Measurements from ENCODE around the gene CEP19.

CEP19 gene

DNA sequence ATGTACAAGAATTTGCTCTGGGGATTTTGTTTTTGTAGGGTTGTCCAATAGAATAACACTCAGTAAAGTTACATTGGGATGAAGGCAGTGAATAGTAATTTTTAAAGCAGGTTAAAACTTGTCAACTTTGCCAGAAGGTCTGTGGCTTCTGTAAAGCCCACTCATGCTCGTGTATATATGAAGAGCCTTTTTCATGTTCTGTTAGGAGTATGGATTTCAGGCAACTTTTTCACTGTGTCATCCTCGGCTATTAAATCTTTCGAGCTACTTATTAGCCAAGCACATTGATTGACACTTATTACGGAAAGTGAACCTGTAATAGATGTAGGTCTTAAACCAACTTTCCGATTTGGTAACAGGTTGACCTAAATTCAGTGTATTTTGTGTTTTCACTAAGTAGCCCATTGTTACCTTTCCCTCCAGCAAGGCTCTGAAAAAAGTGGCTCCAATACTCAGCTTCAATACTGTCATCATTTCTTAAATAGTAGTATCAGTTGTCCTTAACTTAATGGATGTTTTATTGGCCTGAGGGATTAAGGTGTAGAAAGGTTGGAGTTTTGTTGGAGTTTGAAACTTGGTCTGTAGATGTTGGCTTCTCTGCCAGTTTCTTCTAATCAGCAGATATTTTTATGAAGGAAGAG, 29.3 kb upstream of the CEP19 start:
- H3K36me3 ChIP-seq (ENCODE audit: insufficient read depth, low read length) = no peaks in the 10 kb centered on the region
- H3K9me2 ChIP-seq (replicated peaks; ENCODE audit: low read depth, low read length) = no peaks in the 10 kb centered on the region
- peaks cover 41% of the 10 kb centered on the region for H3K4me1 ChIP-seq (ENCODE audit: insufficient read depth, low read length, poor library complexity, severe bottlenecking)

GRCh38 chr3:196740481-196741248, 28.6 kb upstream of the CEP19 start:
- Histone ChIP-seq H3K4me1 (ENCODE audit: insufficient read depth, low read length, poor library complexity, severe bottlenecking) (peaks cover 36% of the 10 kb centered on the region), H3K9ac (ENCODE audit: low read depth, low read length, poor library complexity, severe bottlenecking) (peak overlapping the region; percentile 96), H3K9me3 (ENCODE audit: insufficient read depth, low read depth, low read length) (no peaks in the 10 kb centered on the region), H3K79me2 (ENCODE audit: insufficient read depth, low read length) (peaks cover 58% of the 10 kb centered on the region), H2AFZ (ENCODE audit: low read length) (peak overlapping the region; percentile 87), H3K9me2 (replicated peaks; ENCODE audit: low read depth, low read length) (no peaks in the 10 kb centered on the region), H4K20me1 (ENCODE audit: insufficient read depth, low read length, poor library complexity, severe bottlenecking) (peaks cover 52% of the 10 kb centered on the region), H3K36me3 (ENCODE audit: insufficient read depth, low read length) (no peaks in the 10 kb centered on the region), H3F3A (ENCODE audit: low read depth) (peaks cover 2% of the 10 kb centered on the region; the same call in 1 of the 2 replicates), H3K27me3 (ENCODE audit: insufficient read depth, low read length, poor library complexity, severe bottlenecking) (no peaks in the 10 kb centered on the region), H3K4me3 (ENCODE audit: low read length, poor library complexity, severe bottlenecking) (peak overlapping the region; percentile 85), H3K4me2 (ENCODE audit: low read depth, low read length, poor library complexity, severe bottlenecking) (peak overlapping the region; percentile 89)
- no peak for TF ChIP-seq EZH2phosphoT487 (IDR thresholded peaks at IDR 0.05; ENCODE audit: borderline replicate concordance)

More for the DNA sequence above, 29.3 kb upstream of the CEP19 start:
- peaks cover 58% of the 10 kb centered on the region for H4K20me1 ChIP-seq (ENCODE audit: insufficient read depth, low read length, poor library complexity, severe bottlenecking)
- no peak for TF ChIP-seq EZH2phosphoT487 (IDR thresholded peaks at IDR 0.05; ENCODE audit: borderline replicate concordance)
- TF ChIP-seq, protein P1, sequence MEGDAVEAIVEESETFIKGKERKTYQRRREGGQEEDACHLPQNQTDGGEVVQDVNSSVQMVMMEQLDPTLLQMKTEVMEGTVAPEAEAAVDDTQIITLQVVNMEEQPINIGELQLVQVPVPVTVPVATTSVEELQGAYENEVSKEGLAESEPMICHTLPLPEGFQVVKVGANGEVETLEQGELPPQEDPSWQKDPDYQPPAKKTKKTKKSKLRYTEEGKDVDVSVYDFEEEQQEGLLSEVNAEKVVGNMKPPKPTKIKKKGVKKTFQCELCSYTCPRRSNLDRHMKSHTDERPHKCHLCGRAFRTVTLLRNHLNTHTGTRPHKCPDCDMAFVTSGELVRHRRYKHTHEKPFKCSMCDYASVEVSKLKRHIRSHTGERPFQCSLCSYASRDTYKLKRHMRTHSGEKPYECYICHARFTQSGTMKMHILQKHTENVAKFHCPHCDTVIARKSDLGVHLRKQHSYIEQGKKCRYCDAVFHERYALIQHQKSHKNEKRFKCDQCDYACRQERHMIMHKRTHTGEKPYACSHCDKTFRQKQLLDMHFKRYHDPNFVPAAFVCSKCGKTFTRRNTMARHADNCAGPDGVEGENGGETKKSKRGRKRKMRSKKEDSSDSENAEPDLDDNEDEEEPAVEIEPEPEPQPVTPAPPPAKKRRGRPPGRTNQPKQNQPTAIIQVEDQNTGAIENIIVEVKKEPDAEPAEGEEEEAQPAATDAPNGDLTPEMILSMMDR (conservative IDR thresholded peaks at IDR 0.05; ENCODE audit: low read length) = no peak
- peaks cover 65% of the 10 kb centered on the region for H3K79me2 ChIP-seq (ENCODE audit: insufficient read depth, low read length)
- no peak overlapping the region for H2AFZ ChIP-seq (ENCODE audit: low read length)
- no peaks in the 10 kb centered on the region for H3K9me3 ChIP-seq (ENCODE audit: insufficient read depth, low read depth, low read length)
- H3K27me3 ChIP-seq (ENCODE audit: insufficient read depth, low read length, poor library complexity, severe bottlenecking) = no peaks in the 10 kb centered on the region
- peak overlapping the region; percentile 96 for H3K9ac ChIP-seq (ENCODE audit: low read depth, low read length, poor library complexity, severe bottlenecking)
- peak overlapping the region; percentile 89 for H3K4me2 ChIP-seq (ENCODE audit: low read depth, low read length, poor library complexity, severe bottlenecking)
- peaks cover 2% of the 10 kb centered on the region; the same call in 1 of the 2 replicates for H3F3A ChIP-seq (ENCODE audit: low read depth)
- peak overlapping the region; percentile 85 for H3K4me3 ChIP-seq (ENCODE audit: low read length, poor library complexity, severe bottlenecking)

DNA sequence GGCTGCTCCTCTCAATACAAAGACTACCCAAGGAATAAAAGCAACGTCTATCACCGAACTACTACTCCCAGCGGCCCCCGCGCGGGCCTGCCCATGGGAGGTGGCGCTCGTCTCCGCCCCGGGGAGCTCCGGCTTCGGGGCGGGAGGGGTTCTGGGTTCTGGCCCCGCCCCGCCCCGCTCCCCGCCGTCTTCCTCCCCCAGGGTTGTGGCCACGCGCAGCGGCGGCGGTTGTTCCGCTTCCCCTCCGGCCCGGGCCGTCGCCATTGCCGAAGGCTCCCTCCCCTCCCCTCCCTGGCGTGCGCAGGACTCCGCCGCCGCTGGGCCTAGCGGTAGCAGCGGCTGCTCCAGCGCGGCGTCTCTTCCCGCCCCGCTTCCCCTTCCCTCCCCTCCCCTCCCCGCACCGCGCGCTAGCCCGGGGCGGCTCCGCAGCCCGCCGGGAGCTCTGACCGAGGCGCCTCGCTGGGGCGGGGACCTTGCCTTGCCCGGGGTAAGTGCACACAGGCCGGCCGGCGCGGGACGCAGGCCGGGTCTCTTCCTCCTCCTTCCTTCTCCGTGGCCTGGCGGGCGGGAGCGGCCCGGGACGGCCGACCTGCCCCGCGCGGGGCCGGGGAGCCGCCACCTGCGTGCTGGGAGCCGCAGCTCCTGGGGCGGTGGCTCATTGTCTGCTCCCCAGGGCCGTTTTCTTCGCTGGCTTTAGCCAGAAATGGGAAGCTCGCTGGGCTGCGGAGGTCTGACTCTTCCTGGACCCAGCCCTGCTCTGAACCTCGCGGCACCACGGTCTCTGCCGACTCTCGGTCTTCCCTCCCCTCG, 27.8 kb upstream of the CEP19 start, which contains the start of gene PAK2:
Gene PAK2 (plus strand): TSS at position 187 of the 810 bp plus-strand sequence. CDS start 42,790 bp downstream, outside the sequence.
- Histone ChIP-seq H3K9me3 (ENCODE audit: insufficient read depth, low read depth, low read length) (no peaks in the 10 kb centered on the region), H3K36me3 (ENCODE audit: insufficient read depth, low read length) (no peaks in the 10 kb centered on the region), H3K9me2 (replicated peaks; ENCODE audit: low read depth, low read length) (no peaks in the 10 kb centered on the region), H3K79me2 (ENCODE audit: insufficient read depth, low read length) (peaks cover 50% of the 10 kb centered on the region), H4K20me1 (ENCODE audit: insufficient read depth, low read length, poor library complexity, severe bottlenecking) (peaks cover 44% of the 10 kb centered on the region), H3K4me1 (ENCODE audit: insufficient read depth, low read length, poor library complexity, severe bottlenecking) (peaks cover 35% of the 10 kb centered on the region), H3F3A (ENCODE audit: low read depth) (peaks cover 2% of the 10 kb centered on the region; the same call in 1 of the 2 replicates), H2AFZ (ENCODE audit: low read length) (peak within 1 kb of the TSS; percentile 87), H3K9ac (ENCODE audit: low read depth, low read length, poor library complexity, severe bottlenecking) (peak within 1 kb of the TSS; percentile 96), H3K4me3 (ENCODE audit: low read length, poor library complexity, severe bottlenecking) (peak within 1 kb of the TSS; percentile 85), H3K27me3 (ENCODE audit: insufficient read depth, low read length, poor library complexity, severe bottlenecking) (no peaks in the 10 kb centered on the region), H3K4me2 (ENCODE audit: low read depth, low read length, poor library complexity, severe bottlenecking) (peak within 1 kb of the TSS; percentile 89)
- no peak for TF ChIP-seq EZH2phosphoT487 (IDR thresholded peaks at IDR 0.05; ENCODE audit: borderline replicate concordance)
- TF ChIP-seq, protein P1 (conservative IDR thresholded peaks at IDR 0.05; ENCODE audit: low read length) = no peak

Measured in Loucy (cell line).